ENCODE data around the gene RIOK3.

- TF ChIP-seq, protein P1, sequence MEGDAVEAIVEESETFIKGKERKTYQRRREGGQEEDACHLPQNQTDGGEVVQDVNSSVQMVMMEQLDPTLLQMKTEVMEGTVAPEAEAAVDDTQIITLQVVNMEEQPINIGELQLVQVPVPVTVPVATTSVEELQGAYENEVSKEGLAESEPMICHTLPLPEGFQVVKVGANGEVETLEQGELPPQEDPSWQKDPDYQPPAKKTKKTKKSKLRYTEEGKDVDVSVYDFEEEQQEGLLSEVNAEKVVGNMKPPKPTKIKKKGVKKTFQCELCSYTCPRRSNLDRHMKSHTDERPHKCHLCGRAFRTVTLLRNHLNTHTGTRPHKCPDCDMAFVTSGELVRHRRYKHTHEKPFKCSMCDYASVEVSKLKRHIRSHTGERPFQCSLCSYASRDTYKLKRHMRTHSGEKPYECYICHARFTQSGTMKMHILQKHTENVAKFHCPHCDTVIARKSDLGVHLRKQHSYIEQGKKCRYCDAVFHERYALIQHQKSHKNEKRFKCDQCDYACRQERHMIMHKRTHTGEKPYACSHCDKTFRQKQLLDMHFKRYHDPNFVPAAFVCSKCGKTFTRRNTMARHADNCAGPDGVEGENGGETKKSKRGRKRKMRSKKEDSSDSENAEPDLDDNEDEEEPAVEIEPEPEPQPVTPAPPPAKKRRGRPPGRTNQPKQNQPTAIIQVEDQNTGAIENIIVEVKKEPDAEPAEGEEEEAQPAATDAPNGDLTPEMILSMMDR (IDR thresholded peaks at IDR 0.05), result no peak
- TF ChIP-seq POLR2A (IDR thresholded peaks at IDR 0.05), result no peak
These were observed 13.0 kb upstream of the RIOK3 start for GRCh38 chr18:23440131-23440530.

Measured in adrenal gland (tissue), 5 donors.